Activated CD8-positive, alpha-beta memory T cell treated with anti-CD3 and anti-CD28 coated beads for 36 hours (primary cell): ENCODE measurements around the gene EME1. TPM values are rescaled to one million over a fixed set of nuclear protein-coding genes. Genes with fewer than 3 reads are reported as not detected.
"Not testable (repeated sequence)": the region's sequence is repeated elsewhere in the genome, so short reads cannot be mapped to it uniquely, and the experiment has no call there.

Source experiments
- CTCF ChIA-PET: fragments of 350-600 bp; sonication (Branson Sonifier 250); formaldehyde crosslinking; loops from one replicate; lab custom pipeline; 2021; ENCODE audit warnings: antibody characterized with exemption; lab: Charles Lee
- POLR2A ChIA-PET: fragments of 350-600 bp; sonication (Branson Sonifier 250); formaldehyde crosslinking; loops from one replicate; lab custom pipeline; 2021; ENCODE audit warnings: antibody characterized with exemption; lab: Charles Lee
- total RNA-seq, 2 experiments: library from RNA; stranded (reverse); gene quantifications; one replicate each; pipeline ENCODE4 v1.2.3, GENCODE V29; 2021

EME1 gene
- total RNA-seq, 2 experiments from 2014 or later, result 28.1 to 30.4 TPM

DNA sequence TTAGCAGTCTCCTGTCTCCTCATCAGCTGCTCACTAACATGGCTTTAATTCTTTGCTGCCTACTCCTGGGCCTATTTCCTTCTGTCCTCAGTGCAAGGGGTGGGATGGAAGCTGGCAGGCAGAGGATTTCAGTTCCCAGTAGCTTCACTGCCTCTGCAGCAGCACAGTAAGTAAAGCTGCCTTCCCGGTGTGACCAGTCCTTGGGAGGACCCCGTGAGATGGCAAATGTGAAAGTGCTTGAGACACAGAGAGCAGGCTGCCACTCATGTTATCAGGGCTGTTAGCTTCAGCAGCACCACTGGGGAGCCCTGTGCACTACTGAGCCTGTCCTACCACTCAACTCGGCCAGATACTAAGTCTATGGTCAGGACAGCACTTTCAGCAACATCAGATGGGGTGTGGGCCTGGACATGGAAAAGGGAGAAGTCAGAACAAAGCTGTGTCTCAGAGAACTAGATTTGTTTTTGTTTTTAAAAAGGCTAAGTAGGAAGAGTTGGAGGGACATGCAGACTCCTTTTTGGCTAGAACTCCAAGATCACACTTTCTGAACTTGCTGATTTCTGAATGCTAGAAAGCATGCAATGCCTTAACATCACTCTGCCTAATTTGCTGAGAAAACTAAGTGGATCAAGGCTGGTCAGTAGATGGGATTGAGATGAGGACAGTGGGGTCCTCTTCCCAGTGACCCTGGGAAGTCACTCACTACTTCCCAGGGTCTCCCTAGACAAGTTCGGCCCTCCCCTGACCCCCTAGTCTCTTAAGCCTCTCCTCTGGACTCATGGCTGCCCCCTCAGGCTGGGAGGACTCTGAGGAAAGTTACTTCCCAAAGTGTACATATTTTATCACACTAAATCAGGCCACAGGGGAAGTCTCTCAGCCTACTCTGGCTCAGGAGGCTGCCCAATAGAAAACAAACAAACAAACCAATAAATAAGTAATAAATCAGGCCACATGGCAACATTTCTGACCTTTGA, 54.1 kb downstream of the EME1 start:
- ChIA-PET POLR2A (interaction anchor here (1.5 kb wide), 2 partner anchors 30 to 115 kb away, joined by 3 to 7 read pairs; partner anchors contain the start of gene LRRC59), CTCF (interaction anchor here (2.0 kb wide), 1 partner anchor 30 kb away, joined by 8 read pairs; the partner anchor contains the start of gene LRRC59)

DNA sequence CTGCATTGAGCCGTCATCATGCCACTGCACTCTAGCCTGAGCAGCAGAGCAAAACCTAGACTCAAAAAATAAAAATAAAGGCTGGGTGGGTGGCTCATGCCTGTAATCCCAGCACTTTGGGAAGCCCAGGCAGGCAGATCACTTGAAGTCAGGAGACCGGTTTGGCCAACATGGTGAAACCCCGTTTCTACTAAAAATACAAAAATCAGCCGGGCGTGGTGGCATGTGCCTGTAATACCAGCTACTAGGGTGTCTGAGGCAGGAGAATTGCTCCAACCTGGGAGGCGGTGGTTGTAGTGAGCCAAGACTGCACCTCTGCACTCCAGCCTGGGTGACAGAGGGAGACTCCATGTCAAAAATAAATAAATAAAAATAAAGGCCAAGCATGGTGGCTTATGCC, 55.1 kb downstream of the EME1 start:
- CTCF ChIA-PET, result interaction anchor here (0.6 to 2.0 kb wide), 2 partner anchors 11 to 31 kb away, joined by 3 to 8 read pairs; partner anchors contain the start of gene LRRC59
- POLR2A ChIA-PET, result not testable (repeated sequence)

DNA sequence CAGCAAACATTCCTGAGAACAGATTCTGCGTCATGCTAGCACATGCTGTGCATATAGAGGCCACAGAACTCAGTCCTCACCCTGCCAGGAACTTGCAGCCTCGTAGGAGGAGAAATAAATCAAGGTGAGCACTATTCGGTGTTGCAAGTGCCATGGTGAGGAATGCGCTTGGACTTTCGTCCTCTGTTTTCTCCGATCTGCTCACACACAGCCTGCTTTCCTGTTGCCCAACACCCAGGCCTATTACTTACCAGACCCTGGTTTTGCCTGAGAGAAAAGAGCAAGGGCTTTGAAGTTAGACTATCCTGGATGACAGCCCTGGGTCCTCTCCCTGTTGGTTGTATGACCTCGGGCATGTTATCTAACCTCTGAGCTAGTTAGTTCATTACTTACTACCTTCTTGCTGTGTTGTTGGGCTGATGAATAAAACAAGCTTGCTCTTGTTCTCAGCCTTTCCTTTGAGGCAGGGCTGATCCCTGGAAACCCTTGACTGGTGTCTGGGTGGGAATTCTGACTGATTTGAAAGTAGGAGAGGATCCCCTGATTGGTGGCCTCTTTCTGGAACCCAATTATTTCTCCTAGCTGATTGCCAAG, 55.9 kb downstream of the EME1 start:
- CTCF ChIA-PET, result interaction anchor here (1.6 kb wide), 1 partner anchor 32 kb away, joined by 4 read pairs; the partner anchor contains the start of gene LRRC59
- POLR2A ChIA-PET, result interaction anchor here (0.6 kb wide), 1 partner anchor 66 kb away, joined by 3 read pairs; no protein-coding TSS in a partner anchor

DNA sequence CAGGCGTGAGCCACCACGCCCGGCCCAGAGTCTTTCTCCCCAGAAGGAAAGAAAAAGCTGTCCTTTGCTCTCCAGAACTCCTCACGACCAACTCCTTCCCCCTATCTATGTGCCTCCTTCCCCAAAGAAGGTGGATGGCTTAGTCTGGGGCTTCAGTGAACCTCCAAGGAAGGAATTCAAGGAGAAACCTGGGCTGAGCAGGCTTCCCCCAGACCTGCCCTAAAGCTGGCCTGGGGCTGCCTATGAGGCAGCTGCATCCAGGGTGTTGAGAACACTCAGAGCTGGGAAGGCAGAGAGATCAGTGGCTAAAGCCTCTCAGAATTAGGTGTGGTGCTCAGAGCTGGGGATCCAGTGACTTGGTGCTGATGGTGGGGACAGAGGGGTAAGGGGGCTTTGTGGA, 56.8 kb downstream of the EME1 start:
- CTCF ChIA-PET, result interaction anchor here (1.6 kb wide), 1 partner anchor 33 kb away, joined by 4 read pairs; the partner anchor contains the start of gene LRRC59
- POLR2A ChIA-PET, result no interaction called here

Other genes with a start within 250 kb of the EME1 start
- gene SAMD14, start 243.1 kb upstream of the EME1 start, total RNA-seq, result 1 to 10 TPM; 1.0 to 1.2 TPM
- 10 to 100 TPM; 69.6 to 70.6 TPM for gene PPP1R9B, start 222.6 kb upstream of the EME1 start, total RNA-seq
- gene SGCA, start 207.2 kb upstream of the EME1 start, total RNA-seq, result not detected
- 1 to 10 TPM in 1 of 2 experiments, under 1 TPM in 1; 0.65 to 1.0 TPM for gene COL1A1, start 171.6 kb upstream of the EME1 start, total RNA-seq
- gene TMEM92, start 98.8 kb upstream of the EME1 start, total RNA-seq, result not detected
- gene XYLT2, start 27.1 kb upstream of the EME1 start, total RNA-seq, result 10 to 100 TPM; 32.0 to 33.7 TPM
- 10 to 100 TPM; 76.4 to 84.6 TPM for gene MRPL27, start within 50 bp of the EME1 start, total RNA-seq
- gene LRRC59, start 24.3 kb downstream of the EME1 start, total RNA-seq, result 100 to 1,000 TPM; 122 to 123 TPM
- 10 to 100 TPM; 11.3 to 14.1 TPM for gene ACSF2, start 53.0 kb downstream of the EME1 start, total RNA-seq
- not detected for gene CHAD, start 95.7 kb downstream of the EME1 start, total RNA-seq
- 10 to 100 TPM; 44.2 to 46.9 TPM for gene RSAD1, start 105.6 kb downstream of the EME1 start, total RNA-seq
- 1 to 10 TPM; 1.2 to 1.3 TPM for gene MYCBPAP, start 135.2 kb downstream of the EME1 start, total RNA-seq
- not detected for gene EPN3, start 159.5 kb downstream of the EME1 start, total RNA-seq
- gene SPATA20, start 173.9 kb downstream of the EME1 start, total RNA-seq, result 10 to 100 TPM; 34.8 to 35.0 TPM
- under 1 TPM; 0.06 to 0.10 TPM for gene CACNA1G, start 187.5 kb downstream of the EME1 start, total RNA-seq